SH-SY5Y (cell line): Measurements from ENCODE around the gene DIABLO.

Experiments
- GATA2 ChIP-seq: IDR thresholded peaks from 2 replicates; pipeline ENCODE4 v1.6.1; 2011; ENCODE audit warnings: mild to moderate bottlenecking, low read depth, low read length
- GATA3 ChIP-seq: IDR thresholded peaks from 2 replicates; pipeline ENCODE4 v1.6.1; 2011; ENCODE audit warnings: low read depth, mild to moderate bottlenecking, low read length, moderate library complexity

DNA sequence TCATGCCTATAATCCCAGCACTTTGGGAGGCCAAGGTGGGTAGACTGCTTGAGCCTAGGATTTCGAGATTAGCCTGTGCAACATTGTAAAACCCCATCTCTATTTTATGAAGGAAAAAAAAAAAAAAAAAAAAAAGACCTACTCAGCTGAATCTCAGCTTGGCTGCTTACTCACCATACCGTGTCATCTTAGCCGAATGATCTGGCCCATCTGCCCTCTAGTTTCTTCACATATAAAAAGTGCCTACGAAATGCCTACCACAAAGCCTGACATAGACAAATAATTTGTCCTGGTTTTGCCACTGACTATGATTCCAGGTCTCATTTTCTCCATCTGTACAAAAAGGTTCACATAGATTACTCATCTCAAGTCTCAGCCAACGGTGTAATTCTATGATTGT is 10.1 kb downstream of the DIABLO start:
- TF ChIP-seq GATA3 = no peak
- no peak for TF ChIP-seq GATA2
